HFFc6 (cell line): ENCODE data around the gene CNTLN. TPM values are rescaled to one million over a fixed set of nuclear protein-coding genes. Genes with fewer than 3 reads are reported as not detected.

Experiments used
- DNase-seq: peaks from one replicate; pipeline ENCODE4 v3.0.0-alpha.2; 2018
- H3K27ac Mint-ChIP-seq: 2 replicates; pipeline ENCODE4 v1.8.0; 2020; ENCODE audit warnings: mild to moderate bottlenecking, mixed read lengths
- H3K27me3 Mint-ChIP-seq: 2 replicates; pipeline ENCODE4 v1.8.0; 2021; ENCODE audit warnings: mild to moderate bottlenecking, moderate library complexity, mixed read lengths; ENCODE audit not compliant: insufficient read depth
- H3K36me3 Mint-ChIP-seq: 2 replicates; pipeline ENCODE4 v1.8.0; 2021; ENCODE audit warnings: low read depth, mixed read lengths
- H3K4me1 Mint-ChIP-seq: 2 replicates; pipeline ENCODE4 v1.8.0; 2020; ENCODE audit warnings: low read depth, mixed read lengths
- H3K4me3 Mint-ChIP-seq: 2 replicates; pipeline ENCODE4 v1.8.0; 2020; ENCODE audit warnings: mild to moderate bottlenecking, moderate library complexity, mixed read lengths
- H3K9me3 Mint-ChIP-seq: 2 replicates; pipeline ENCODE4 v1.8.0; 2020; ENCODE audit warnings: mild to moderate bottlenecking, mixed read lengths
- CTCF ChIP-seq: fragments of 200-600 bp; sonication (generic); IDR thresholded peaks from 2 replicates; pipeline ENCODE4 v1.5.0; 2021; ENCODE audit warnings: antibody characterized with exemption, mild to moderate bottlenecking
- total RNA-seq, 6 experiments: library from RNA; stranded (reverse); fragmentation: NEBNext Ultra II Directional; extraction: Animal tissue kit (Norgen Biotek cat#: 25700); gene quantifications; 2 replicates in 1 of 6; 3 replicates in 5 of 6; pipeline ENCODE4 v1.2.3, GENCODE V29; 2021

Gene CNTLN
- total RNA-seq, 6 experiments from 2014 or later = 4.9 to 9.0 (median 8.6) TPM

- Mint-ChIP-seq H3K27me3 (0 out of 2 replicates have a peak, but pooled peaks cover 3% of the 10 kb centered on the region), H3K9me3 (no peaks in the 10 kb centered on the region), H3K4me3 (no peak overlapping the region), H3K4me1 (peaks cover 5% of the 10 kb centered on the region; the same call in 1 of the 2 replicates), H3K27ac (no peak overlapping the region), H3K36me3 (no peaks in the 10 kb centered on the region)
- TF ChIP-seq CTCF = peak; percentile 73
- DNase-seq = no peak
Observed at GRCh38 chr9:17528859-17529258, 394.0 kb downstream of the CNTLN start.

- Mint-ChIP-seq H3K9me3 (no peaks in the 10 kb centered on the region), H3K27ac (no peak overlapping the region), H3K36me3 (no peaks in the 10 kb centered on the region), H3K4me3 (peak overlapping the region; percentile 76), H3K27me3 (peaks cover 6% of the 10 kb centered on the region; the same call in 1 of the 2 replicates), H3K4me1 (peaks cover 5% of the 10 kb centered on the region; the same call in 1 of the 2 replicates)
- TF ChIP-seq CTCF = peak; percentile 94
- DNase-seq = peak; percentile 60
Observed at GRCh38 chr9:17531642-17532254, 396.9 kb downstream of the CNTLN start.

GRCh38 chr9:17532461-17532860 is 397.6 kb downstream of the CNTLN start:
- no peaks in the 10 kb centered on the region for H3K36me3 Mint-ChIP-seq
- H3K27ac Mint-ChIP-seq = no peak overlapping the region
- no peak overlapping the region for H3K4me3 Mint-ChIP-seq
- peaks cover 6% of the 10 kb centered on the region; the same call in 1 of the 2 replicates for H3K27me3 Mint-ChIP-seq
- TF ChIP-seq CTCF = no peak
- H3K9me3 Mint-ChIP-seq = no peaks in the 10 kb centered on the region
- no peak for DNase-seq
- H3K4me1 Mint-ChIP-seq = peaks cover 5% of the 10 kb centered on the region; the same call in 1 of the 2 replicates

- no peak for DNase-seq
- H3K4me3 Mint-ChIP-seq = no peak overlapping the region
- peaks cover 5% of the 10 kb centered on the region; the same call in 1 of the 2 replicates for H3K4me1 Mint-ChIP-seq
- TF ChIP-seq CTCF = no peak
- H3K36me3 Mint-ChIP-seq = no peaks in the 10 kb centered on the region
- no peak overlapping the region for H3K27ac Mint-ChIP-seq
- no peaks in the 10 kb centered on the region for H3K9me3 Mint-ChIP-seq
- peaks cover 6% of the 10 kb centered on the region; the same call in 1 of the 2 replicates for H3K27me3 Mint-ChIP-seq
Observed at GRCh38 chr9:17535176-17535575, 400.3 kb downstream of the CNTLN start.

- peaks cover 5% of the 10 kb centered on the region; the same call in 1 of the 2 replicates for H3K4me1 Mint-ChIP-seq
- no peak overlapping the region for H3K27ac Mint-ChIP-seq
- peaks cover 6% of the 10 kb centered on the region; the same call in 1 of the 2 replicates for H3K27me3 Mint-ChIP-seq
- no peaks in the 10 kb centered on the region for H3K9me3 Mint-ChIP-seq
- TF ChIP-seq CTCF = no peak
- no peaks in the 10 kb centered on the region for H3K36me3 Mint-ChIP-seq
- H3K4me3 Mint-ChIP-seq = no peak overlapping the region
- no peak for DNase-seq
Observed at GRCh38 chr9:17536027-17536426, 401.2 kb downstream of the CNTLN start.
